Kidney glomerular epithelial cell (primary cell): ENCODE data around the gene RPP38.

Experiments
- DNase-seq: peaks from one replicate; lab custom pipeline; 2025; lab: John Stamatoyannopoulos, UW

The RPP38 gene, protein sequence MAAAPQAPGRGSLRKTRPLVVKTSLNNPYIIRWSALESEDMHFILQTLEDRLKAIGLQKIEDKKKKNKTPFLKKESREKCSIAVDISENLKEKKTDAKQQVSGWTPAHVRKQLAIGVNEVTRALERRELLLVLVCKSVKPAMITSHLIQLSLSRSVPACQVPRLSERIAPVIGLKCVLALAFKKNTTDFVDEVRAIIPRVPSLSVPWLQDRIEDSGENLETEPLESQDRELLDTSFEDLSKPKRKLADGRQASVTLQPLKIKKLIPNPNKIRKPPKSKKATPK

DNA sequence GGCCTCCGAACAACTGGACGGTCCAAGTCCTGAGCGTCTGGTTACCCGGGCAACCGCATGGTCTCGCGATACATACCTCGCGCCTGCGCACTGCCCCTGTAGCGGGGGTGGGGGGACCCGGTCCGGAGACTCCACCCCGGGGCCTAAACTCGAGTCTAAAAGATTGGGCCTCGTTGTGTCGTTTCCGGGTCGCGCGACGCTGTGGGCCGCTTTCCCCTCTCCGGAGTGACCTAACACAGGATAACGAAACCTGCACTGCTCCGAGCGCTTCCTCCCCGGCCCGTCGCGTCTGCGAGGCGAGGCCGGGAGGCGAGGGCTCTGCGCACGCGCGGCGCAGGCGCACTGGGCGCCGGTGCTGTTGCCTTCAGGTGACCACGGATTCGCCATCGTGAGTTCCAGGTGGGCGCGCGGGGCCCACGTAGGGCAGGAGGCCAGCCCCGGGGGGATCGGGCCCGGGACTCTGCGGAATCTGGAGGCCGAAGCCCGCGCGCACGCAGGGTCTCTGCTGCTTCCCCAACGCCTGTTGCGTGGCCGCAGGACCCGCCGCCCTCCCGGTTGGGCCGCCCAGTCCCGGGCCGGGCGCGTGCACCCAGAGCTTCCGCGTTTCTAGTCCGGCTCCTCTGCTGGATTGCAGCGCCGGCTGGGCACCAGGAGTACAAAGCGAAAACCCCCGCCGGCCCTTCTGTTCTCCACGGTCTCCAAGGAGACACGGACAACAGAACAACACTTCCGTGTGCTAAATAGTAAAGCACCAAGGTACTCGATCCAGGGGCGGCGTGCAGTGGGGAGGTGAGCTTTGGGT is at the start of gene RPP38:
Gene RPP38, plus strand, starts transcription at position 345 of the 802 bp plus-strand sequence. CDS start 5,960 bp downstream, outside the sequence.
- DNase-seq = peak; percentile 93

DNA sequence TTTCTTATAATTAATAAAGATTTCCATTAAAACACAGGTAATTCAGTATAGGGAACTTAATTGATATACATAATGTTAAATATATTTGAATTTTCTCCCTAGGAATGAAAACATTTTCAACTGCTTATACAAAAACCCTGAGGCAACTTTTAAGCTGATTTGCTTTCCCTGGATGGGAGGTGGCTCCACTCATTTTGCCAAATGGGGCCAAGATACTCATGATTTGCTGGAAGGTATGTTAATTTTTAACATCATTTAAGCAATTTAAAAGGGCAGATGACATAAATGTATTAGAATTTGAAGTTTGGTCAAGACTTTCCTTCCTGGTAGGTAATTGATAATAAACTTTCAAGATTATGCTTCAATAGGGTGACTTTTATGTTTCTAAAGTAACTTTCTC is 47.6 kb upstream of the RPP38 start:
- DNase-seq = no peak

- DNase-seq = no peak
These were observed 45.0 kb upstream of the RPP38 start for GRCh38 chr10:15052121-15052520.

DNA sequence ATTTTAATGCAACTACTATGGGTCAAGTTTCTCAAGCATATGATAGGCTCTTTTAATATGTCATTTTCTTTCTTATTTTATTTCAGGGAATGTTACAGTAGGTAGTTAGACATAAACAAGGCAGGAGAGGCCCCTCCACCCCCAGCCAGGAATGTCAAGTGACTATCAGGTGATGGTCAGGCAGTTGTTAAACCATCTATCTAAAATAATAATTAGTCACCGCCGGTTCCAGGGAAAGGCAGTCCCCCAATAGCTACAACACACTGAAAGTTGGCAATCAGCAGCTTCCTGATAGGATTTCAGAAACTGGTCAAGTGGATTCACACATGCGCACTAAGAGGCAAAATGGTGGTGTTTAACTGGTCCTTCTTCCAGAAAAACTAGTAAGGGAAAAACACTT is 44.1 kb upstream of the RPP38 start:
- DNase-seq = peak; percentile 7

- DNase-seq = no peak
These were observed 38.5 kb upstream of the RPP38 start for GRCh38 chr10:15058689-15059088.

GRCh38 chr10:15059914-15060313 is 37.2 kb upstream of the RPP38 start:
- DNase-seq = no peak

DNA sequence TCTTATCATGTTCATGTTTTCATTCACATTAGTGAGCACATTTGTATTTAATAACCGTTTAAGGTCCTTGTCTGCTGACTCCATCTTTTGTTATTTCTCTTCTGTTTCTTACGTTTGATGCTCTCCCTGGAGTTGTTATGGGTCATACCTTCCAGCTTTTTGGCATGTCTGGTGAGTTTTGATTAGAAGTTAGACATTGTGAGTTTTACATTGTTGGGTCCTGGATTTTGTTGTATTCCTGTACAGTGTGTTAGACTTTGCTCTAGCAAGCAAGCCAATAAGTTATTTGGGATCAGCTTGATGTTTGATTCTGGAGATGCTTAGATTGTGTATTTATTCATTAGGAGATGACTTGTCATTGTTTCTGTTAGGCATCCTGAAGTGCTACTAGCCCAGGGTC is 36.5 kb upstream of the RPP38 start:
- DNase-seq = no peak

DNA sequence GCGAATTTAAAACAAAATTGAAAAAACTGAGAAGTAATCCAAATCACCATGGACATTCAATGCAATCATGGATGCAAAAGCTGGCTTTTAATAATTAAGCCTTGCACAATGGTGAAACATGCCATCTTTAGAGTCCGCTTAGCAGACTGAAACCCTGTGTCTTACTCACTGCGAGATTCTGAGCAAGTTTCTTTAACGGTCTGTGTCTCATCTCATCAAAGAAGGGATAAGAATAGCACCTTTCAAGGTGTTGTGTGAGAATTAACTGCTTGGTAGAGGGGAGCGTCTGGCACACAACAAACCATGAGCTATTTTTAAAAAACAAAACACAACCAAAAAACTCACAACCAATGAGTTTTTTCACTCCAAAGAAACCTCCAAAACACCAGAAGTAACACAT is 30.0 kb upstream of the RPP38 start:
- no peak for DNase-seq

DNA sequence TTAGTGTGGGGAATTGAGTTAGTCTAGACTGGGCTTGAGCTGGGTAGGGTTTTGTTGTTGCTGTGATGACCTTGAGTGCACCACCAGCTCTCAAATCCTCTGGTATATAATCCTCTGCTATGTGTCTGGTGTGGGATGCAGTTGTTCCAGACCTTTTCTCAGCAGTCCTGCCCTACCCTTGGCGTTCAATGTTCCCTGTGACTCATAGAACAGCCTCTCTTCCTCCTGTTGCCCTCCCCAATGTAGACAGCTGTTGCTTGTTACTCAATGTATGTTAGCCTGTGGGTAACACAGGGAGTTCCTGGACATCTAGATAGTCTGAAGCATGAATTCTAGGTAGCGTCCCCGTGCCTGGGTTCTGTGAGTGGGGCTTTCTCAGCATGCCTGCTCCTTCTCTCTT is 28.4 kb upstream of the RPP38 start:
- DNase-seq = no peak

- DNase-seq = no peak
These were observed 27.9 kb upstream of the RPP38 start for GRCh38 chr10:15069230-15069629.

GRCh38 chr10:15072358-15072757 is 24.8 kb upstream of the RPP38 start:
- no peak for DNase-seq

- DNase-seq = no peak
These were observed 21.7 kb upstream of the RPP38 start for GRCh38 chr10:15075421-15075820.

- DNase-seq = no peak
These were observed 13.3 kb upstream of the RPP38 start for GRCh38 chr10:15083674-15084501.

- DNase-seq = peak; percentile 96
These were observed 12.6 kb upstream of the RPP38 start for GRCh38 chr10:15084502-15084922.

DNA sequence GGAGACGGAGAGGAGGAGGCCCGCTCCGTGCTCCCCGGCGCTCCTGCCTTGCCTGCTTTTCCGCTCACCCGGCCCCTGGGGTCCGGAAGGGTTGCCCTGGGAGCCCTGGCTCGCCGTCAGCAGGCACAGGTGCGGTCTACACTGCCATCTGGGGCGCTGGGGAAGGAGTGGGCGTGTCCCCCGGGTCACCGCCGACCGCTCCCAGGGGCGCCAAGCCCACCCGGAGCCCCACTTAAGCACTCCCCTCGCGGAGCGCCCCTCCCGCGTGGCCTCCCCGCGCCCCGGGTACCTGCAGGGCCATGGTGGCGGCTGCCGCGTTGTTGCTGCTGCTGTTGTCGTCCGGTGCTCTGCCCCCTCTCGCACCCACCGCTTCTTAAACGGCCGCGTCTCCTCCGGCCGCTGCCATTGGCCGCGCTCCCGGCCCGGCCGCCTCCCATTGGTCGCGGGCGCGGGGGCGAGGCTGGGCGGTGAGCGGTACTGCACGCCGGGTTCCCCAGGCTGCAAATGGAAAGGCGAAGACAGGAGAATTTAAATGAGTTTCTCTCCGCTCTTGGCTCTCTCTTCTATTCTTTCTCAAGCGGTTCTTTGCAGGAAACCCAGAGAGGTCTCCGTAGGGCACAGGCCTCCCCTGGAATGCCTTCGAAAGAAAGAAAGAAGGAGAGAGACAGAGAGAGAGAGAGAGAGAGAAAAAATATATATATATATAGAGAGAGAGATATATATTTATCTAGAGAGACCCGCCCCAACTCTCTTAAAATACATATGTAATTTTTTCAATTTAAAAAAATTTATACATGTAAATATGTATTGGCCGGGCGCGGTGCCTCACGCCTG is 8.5 kb upstream of the RPP38 start, which contains the start of gene ACBD7:
Gene ACBD7, minus strand, starts transcription at position 349 of the 834 bp plus-strand sequence. Its CDS starts 48 bp downstream, at position 301.
- peak; percentile 44 for DNase-seq

- no peak for DNase-seq
These were observed 5.7 kb upstream of the RPP38 start for GRCh38 chr10:15091418-15091817.

- DNase-seq = no peak
These were observed 4.2 kb upstream of the RPP38 start for GRCh38 chr10:15092855-15093408.

GRCh38 chr10:15096661-15097010 is 519 bp upstream of the RPP38 start:
- DNase-seq = no peak

DNA sequence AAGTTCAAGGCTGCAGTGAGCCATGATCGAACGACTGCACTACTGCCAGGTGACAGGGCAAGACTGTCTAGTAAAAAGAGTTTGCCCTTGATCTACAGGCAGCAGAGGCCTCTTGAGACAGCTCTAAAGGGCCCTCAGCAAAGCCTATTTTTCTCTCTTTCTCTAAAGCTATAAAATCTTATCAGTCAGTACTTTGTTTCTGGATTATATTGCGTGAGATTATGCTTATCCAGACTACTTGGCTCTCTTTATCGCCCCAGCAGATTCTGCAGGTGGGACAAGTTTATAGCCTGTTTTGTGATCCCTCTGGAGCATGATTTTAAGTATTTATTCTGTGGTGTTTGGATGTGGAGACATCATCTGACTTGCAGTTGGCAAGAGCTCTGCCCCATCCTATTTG is 2.7 kb downstream of the RPP38 start:
- no peak for DNase-seq

- no peak for DNase-seq
These were observed 6.4 kb downstream of the RPP38 start for GRCh38 chr10:15103513-15103912.

- peak; percentile 57 for DNase-seq
These were observed 9.3 kb downstream of the RPP38 start for GRCh38 chr10:15106352-15107013.
